ENCODE measurements around the gene OR5D16. TPM values are rescaled to one million over a fixed set of nuclear protein-coding genes. Genes with fewer than 3 reads are reported as not detected.
"Not testable (repeated sequence)": the region's sequence is repeated elsewhere in the genome, so short reads cannot be mapped to it uniquely, and the experiment has no call there.

OR5D16 gene
- total and polyA plus RNA-seq, 3 experiments from 2014 or later = not detected

GRCh38 chr11:55885481-55885880 is 46.9 kb downstream of the OR5D16 start:
- H3K36me3 Mint-ChIP-seq; CTCF ChIA-PET; POLR2A ChIA-PET; H3K27me3 Mint-ChIP-seq; H3K4me3 ChIP-seq (ENCODE audit: low read length); H3K4me3 Mint-ChIP-seq; H3K27me3 ChIP-seq (ENCODE audit: insufficient read depth, low read length, poor library complexity, severe bottlenecking); H3K36me3 ChIP-seq (ENCODE audit: insufficient read depth, low read length); H3K4me1 Mint-ChIP-seq; H3K9me3 ChIP-seq (ENCODE audit: low read length); H3K27ac Mint-ChIP-seq; H3K4me1 ChIP-seq (ENCODE audit: insufficient read depth, low read length); H3K27ac ChIP-seq (ENCODE audit: low read depth, low read length); DNase-seq: not testable (repeated sequence)
- peaks cover 6 to 18% (median 8%) of the 10 kb centered on the region in 5 donors for H3K9me3 Mint-ChIP-seq

Other genes with a start within 250 kb of the OR5D16 start
- gene OR4C11, start 231.1 kb upstream of the OR5D16 start, total RNA-seq = not detected
- gene OR4C11, start 231.1 kb upstream of the OR5D16 start, polyA plus RNA-seq = not detected
- not detected for gene OR4P4, start 203.6 kb upstream of the OR5D16 start, total RNA-seq
- gene OR4P4, start 203.6 kb upstream of the OR5D16 start, polyA plus RNA-seq = not detected
- gene OR4S2, start 190.4 kb upstream of the OR5D16 start, total RNA-seq = not detected
- not detected for gene OR4S2, start 190.4 kb upstream of the OR5D16 start, polyA plus RNA-seq
- not detected for gene OR4C6, start 176.6 kb upstream of the OR5D16 start, total RNA-seq
- not detected for gene OR4C6, start 176.6 kb upstream of the OR5D16 start, polyA plus RNA-seq
- gene OR5D13, start 65.3 kb upstream of the OR5D16 start, total RNA-seq = not detected
- not detected for gene OR5D13, start 65.3 kb upstream of the OR5D16 start, polyA plus RNA-seq
- not detected for gene OR5D14, start 43.2 kb upstream of the OR5D16 start, total RNA-seq
- gene OR5D14, start 43.2 kb upstream of the OR5D16 start, polyA plus RNA-seq = not detected
- not detected for gene OR5L1, start 27.4 kb upstream of the OR5D16 start, total RNA-seq
- gene OR5L1, start 27.4 kb upstream of the OR5D16 start, polyA plus RNA-seq = not detected
- not detected for gene OR5D18, start 19.1 kb upstream of the OR5D16 start, total RNA-seq
- not detected for gene OR5D18, start 19.1 kb upstream of the OR5D16 start, polyA plus RNA-seq
- not detected for gene OR5L2, start 11.5 kb upstream of the OR5D16 start, total RNA-seq
- gene OR5L2, start 11.5 kb upstream of the OR5D16 start, polyA plus RNA-seq = not detected
- not detected for gene TRIM51, start 44.5 kb downstream of the OR5D16 start, total RNA-seq
- gene TRIM51, start 44.5 kb downstream of the OR5D16 start, polyA plus RNA-seq = not detected
- not detected for gene OR5W2, start 75.8 kb downstream of the OR5D16 start, total RNA-seq
- gene OR5W2, start 75.8 kb downstream of the OR5D16 start, polyA plus RNA-seq = not detected
- gene OR5I1, start 97.6 kb downstream of the OR5D16 start, total RNA-seq = not detected
- gene OR5I1, start 97.6 kb downstream of the OR5D16 start, polyA plus RNA-seq = not detected
- not detected for gene OR10AG1, start 131.2 kb downstream of the OR5D16 start, total RNA-seq
- not detected for gene OR10AG1, start 131.2 kb downstream of the OR5D16 start, polyA plus RNA-seq
- gene OR5F1, start 155.9 kb downstream of the OR5D16 start, total RNA-seq = not detected
- gene OR5F1, start 155.9 kb downstream of the OR5D16 start, polyA plus RNA-seq = not detected
- gene OR5AS1, start 188.9 kb downstream of the OR5D16 start, total RNA-seq = not detected
- gene OR5AS1, start 188.9 kb downstream of the OR5D16 start, polyA plus RNA-seq = not detected